ENCODE data around the gene KLHDC9.
"Not testable (repeated sequence)": the region's sequence is repeated elsewhere in the genome, so short reads cannot be mapped to it uniquely, and the experiment has no call there.

The KLHDC9 gene, protein sequence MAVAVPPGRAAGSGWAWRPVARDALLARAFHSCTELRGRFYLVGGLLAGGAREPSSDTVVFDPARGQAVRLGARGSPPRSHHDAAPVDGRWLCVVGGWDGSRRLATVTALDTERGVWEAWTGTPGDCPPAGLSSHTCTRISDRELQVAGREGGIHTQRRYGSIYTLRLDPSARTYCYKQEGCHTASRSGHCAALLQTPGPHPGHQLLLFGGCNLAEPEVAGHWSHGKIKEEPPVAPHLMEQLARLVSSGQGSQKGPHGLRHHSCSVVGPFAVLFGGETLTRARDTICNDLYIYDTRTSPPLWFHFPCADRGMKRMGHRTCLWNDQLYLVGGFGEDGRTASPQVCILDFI

DNA sequence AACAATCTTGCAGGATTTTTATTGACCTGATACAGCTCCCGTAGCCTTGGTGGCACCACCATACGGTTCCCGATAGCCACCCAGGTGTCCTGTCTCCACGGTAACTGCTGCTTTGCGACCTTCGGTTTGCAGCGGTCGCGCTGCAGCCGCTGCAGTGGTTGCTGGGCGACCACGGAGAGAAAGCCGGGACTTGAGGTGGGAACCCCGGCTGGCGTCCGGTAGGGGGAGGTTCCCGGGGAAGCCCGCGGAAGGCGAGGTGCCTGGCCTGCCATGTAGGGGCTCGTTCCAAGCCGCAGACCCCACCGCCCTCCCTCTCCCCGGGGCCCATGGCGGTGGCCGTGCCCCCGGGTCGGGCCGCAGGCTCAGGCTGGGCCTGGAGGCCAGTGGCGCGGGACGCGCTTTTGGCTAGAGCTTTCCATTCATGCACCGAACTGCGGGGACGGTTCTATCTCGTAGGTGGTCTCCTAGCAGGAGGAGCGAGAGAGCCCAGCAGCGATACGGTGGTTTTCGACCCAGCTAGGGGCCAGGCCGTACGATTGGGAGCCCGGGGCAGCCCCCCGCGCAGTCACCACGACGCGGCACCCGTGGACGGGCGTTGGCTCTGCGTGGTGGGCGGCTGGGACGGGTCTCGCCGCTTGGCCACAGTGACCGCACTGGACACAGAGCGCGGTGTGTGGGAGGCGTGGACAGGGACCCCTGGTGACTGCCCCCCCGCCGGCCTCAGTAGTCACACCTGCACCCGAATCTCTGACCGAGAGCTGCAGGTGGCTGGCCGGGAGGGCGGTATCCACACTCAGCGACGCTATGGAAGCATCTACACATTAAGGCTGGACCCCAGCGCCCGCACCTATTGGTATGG lies at the start of gene KLHDC9:
Gene KLHDC9 (plus strand): TSS at position 152 of the 859 bp plus-strand sequence. CDS start 175 bp downstream, at position 327.
- DNase-seq (ENCODE audit: low spot score) = peak; percentile 84

DNA sequence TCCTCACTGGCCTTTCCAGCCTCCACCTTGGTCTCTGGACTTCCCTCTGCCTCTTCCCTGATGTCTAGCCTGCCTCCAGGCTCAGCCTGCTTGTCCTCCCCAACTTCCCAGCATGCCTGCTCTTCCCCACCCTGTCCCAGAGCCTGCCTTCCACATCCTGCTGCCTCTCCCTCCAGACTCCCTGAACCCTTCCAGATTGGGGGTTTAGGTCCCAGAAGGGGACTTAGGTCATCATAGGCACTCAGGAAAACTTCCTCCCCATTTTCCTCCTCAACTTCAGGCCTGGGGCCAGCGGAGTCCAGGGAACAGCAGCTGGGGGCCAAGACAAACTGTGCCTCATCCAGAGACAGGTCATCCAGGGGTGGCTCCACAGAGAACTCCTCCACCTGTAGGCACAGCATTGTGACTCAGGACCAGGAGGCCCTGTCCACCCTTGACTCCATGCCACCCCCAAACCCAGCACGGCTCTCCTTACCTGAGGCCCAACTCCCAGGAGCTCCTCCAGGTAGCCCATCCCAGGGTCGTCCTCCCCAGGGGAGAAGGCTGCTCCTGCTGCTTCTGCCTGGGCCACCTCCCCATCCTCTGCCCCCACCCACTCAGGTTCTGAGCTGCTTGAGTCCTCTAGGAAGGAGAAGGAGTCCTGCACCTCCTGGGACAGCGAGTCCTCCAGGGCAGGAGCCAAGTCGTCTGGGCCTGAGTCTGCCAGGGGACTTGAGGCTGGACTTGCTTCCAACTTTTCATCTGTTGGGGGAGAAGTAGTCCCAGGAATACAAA lies 49.0 kb upstream of the KLHDC9 start:
- DNase-seq (ENCODE audit: low spot score) = no peak

DNA sequence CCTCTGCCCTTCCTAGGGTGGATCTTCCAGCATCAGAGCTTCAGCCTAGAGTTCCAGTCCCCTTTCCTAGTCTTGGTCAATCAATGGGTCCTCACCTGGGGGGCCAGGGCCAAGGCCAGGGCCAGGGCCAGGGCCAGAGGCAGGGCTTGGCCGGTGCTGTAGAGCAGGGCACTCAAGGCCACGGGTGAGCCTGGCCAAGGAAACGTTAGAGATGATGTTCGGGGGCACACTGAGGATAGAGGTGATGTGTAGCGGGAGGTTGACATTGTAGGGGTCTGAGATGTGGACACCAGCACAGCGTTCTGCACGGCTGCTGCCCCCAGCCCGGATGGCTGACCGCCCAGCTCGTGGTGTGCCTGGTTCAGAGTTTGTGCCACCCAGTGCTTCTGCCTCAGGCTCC lies 46.9 kb upstream of the KLHDC9 start:
- DNase-seq (ENCODE audit: low spot score) = no peak

DNA sequence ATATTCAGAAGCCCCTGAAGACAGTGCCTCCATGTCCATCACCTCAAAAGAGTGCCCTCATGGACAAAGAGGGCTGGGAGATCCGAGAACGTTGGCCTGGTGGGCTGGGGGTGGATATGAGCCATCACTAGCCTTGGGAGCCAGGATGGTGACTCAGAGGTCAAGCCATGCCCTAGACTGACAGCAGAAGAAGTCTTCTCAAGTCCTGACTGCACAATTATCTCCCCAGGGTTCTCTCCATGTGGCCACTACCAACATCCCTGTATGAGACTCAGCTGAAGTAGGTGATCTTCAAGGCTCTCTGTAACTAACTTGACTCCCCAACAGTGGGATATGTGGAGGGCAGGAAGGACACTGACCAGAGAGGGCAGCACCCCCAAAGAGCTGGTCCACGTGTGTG lies 45.3 kb upstream of the KLHDC9 start:
- DNase-seq (ENCODE audit: low spot score) = no peak

DNA sequence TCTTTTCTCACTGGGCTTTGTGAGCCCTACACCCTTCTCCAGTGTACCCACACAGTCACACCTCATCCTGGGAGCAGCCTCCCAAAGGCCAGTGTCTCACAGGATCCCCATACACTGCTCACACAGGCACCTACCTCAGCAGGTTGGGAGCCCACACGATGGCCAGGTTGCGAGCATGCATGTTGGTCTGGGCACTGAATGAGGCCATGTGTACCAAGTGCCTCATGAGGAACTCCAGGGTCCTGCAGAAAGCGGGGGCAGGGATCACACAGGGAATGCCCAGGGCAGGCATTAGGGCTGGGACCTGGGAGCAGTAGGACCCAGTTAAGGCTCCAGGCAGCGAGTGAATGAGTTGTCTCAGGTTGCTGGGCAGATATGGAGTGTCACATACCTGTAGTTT lies 43.9 kb upstream of the KLHDC9 start:
- DNase-seq (ENCODE audit: low spot score) = no peak

DNA sequence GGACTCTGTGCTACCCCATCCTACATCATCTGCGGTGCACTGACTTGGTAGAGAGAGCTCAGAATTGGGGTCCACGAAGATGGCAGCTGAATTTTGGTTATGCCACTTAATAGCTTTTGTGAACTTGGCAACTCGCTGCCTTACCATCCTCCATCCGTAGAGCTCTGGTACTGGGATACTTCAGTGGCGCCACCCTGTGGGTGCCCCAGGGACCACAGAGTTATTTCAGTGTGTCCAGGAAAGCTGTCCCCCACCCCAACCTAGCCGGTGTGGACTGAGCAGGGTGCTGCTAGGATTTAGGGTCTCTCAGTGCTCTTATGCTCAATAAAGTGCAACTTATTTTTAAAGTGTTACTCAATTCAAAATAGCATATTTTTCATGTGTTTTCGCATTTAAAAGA lies 43.4 kb upstream of the KLHDC9 start:
- DNase-seq (ENCODE audit: low spot score) = no peak

DNA sequence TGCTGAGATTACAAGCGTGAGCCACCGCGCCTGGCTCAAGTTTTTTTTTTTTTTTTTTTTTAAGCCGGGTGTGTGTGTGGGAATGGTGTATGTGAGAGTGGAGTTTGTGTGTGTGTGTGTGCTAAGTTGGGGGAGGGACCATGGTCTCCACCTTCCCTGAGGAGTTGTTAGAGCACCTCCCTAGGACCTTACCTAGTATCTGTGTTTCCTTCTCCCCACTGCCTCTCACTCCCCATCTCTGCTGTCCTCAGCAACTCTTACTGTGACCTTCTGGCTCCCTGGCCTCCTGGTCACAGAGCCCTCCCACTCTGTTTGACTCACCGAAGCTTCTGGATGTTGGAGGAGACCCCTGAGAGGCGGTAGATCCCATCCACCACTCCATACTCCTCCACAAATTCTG lies 38.9 kb upstream of the KLHDC9 start:
- no peak for DNase-seq (ENCODE audit: low spot score)

DNA sequence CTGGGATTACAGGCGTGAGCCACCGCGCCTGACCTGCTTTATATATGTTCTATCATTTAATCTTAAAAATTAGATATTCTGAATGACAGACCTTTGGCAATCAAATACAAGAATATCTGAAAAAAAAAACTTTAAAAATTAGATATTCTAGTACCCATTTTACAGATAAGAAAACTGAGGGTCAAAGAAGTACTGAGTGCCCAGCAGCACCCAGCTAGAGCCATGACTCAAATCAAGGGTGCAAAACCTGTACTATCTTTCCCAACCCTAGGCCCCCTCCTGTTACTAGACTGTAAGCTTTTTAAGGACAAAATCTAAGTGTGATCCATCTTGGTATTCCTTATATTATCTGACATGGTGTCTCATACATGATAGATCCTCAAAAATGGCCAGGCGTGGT lies 36.7 kb upstream of the KLHDC9 start:
- no peak for DNase-seq (ENCODE audit: low spot score)

DNA sequence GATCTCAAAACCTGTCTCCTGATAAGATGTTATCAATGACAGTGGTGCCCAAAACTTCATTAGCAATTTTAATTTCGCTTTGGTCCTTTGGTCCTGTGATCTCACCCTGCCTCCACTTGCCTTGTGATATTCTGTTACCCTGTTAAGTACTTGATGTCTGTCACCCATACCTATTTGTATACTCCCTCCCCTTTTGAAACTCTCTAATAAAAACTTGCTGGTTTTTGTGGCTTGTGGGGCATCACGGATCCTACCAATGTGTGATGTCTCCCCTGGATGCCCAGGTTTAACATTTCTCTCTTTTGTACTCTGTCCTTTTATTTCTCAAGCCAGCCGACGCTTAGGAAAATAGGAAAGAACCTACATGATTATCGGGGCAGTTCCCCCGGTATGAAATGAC lies 34.2 kb upstream of the KLHDC9 start:
- DNase-seq (ENCODE audit: low spot score) = not testable (repeated sequence)

DNA sequence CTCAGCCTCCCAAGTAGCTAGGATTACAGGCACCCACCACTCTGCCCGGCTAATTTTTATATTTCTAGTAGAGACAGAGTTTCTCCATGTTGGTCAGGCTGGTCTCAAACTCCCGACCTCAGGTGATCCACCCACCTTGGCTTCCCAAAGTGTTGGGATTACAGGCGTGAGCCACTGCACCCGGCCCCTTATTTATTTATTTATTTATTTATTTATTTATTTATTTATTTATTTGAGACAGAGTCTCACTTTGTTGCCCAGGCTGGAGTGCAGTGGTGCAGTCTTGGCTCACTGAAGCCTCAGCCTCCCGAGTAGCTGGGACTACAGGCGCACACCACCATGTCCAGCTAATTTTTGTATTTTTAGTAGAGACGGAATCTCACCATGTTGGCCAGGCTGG lies 32.5 kb upstream of the KLHDC9 start:
- DNase-seq (ENCODE audit: low spot score) = not testable (repeated sequence)

DNA sequence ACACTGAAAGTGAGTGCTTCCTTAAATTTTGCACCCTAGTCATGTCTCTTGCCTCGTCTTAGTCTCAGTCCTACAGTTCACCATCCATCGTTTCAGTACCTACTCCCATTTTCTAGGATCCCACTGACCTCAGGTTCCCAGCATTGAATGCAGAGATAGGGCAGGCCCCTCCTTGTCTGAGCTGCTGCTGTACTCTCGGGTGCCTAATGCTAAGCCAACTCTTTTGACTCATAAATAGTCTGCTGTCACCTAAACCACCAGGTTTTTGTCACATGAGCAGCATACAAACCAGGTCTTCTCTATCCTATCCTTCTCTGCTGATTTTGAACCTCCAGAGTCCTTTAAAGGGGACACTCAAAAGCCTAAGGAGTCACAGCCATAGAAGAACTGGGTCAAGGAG lies 31.5 kb upstream of the KLHDC9 start:
- DNase-seq (ENCODE audit: low spot score) = peak; percentile 45

DNA sequence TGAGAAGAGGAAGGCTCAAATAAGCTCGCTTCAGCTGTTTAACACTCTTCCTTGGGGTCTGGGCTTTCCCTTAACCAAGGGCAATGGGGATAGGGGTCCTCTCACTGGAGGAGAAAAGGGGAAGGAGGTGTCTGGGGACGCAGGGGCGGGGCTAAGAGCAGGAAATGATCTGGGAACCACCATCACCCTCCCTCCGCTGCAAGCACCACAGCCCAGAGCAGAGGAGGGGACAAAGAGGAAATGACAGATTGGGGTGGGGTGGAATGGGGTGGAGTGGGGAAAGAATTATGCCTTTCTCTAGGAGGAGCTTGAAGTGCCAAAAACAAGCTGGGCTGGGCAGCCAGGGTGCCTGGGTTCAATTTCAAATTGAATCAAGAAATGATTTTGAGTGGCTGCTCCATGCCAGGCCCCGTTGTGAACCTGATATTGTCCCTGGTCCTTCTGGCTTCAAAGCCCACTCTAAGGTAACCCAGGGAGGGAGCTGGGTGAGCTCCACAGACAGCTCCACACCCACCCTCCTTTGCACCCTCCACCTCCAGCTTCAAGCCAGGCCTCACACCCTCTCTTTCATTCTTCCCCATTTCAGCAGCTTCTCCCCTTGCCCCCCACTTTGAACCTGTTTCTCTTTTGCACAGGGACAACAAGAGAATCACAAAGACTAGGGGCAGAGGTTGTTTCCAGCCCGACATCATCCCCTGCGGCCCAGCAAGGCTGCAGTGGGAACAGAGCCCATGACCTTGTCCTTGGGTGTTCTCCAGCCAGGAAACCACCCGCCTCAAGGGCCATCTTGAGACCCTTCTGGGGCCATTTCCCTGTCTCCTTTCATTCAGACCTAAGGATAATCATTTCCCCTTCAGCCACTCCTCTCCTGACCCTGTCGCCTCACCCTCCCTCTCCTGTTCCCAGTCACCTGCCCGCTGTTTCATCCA lies 29.6 kb upstream of the KLHDC9 start:
- peak; percentile 88 for DNase-seq (ENCODE audit: low spot score)

DNA sequence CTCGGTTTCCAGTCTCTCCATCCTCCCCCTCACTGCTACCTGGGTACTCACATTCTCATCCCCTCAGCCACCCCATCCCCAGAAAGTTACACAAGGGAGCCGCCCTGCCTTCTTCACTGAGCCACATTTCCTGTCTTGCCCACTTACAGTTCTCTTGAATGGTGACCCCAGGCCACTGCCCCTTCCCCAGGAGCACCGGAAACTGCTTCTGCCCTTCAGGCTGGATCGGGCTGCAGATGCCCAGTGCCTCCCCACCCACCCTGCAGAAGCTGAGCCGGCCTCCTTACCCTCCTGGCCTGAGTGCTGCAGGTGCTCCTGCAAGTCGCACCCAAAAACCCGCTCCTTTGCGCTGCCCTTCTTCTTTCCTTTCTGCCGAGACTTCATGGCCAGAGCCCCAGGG lies 28.9 kb upstream of the KLHDC9 start:
- DNase-seq (ENCODE audit: low spot score) = no peak

DNA sequence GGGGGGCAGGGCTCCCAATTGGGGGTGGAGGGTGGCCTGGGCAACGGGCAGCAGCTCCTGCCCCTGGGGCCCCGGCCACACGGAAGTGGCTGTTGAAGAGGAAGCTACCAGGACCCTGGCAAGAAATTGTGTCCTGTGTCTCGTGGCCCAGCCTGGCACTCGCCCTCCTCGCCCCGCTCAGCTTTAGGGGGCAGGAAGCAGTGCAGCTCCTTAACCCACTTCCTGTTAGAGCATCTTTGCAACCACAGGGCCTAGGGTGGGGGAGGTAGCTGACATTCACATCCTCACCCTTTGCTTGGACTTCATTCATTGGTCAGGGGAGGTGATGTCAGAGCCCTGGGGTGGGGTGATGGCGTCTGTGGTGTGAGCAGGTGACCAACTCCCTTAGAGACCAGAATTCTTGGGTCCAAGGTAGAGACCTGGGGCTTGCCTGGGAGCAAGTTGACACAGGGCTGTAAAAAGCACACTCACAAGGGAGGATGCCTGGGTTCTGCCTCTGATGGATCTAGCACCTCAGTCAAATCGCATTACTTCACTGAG lies 28.4 kb upstream of the KLHDC9 start, which contains the start of gene ARHGAP30:
Gene ARHGAP30 (minus strand): TSS at position 161 of the 540 bp plus-strand sequence. CDS start 267 bp downstream, outside the sequence.
- DNase-seq (ENCODE audit: low spot score) = peak; percentile 96

DNA sequence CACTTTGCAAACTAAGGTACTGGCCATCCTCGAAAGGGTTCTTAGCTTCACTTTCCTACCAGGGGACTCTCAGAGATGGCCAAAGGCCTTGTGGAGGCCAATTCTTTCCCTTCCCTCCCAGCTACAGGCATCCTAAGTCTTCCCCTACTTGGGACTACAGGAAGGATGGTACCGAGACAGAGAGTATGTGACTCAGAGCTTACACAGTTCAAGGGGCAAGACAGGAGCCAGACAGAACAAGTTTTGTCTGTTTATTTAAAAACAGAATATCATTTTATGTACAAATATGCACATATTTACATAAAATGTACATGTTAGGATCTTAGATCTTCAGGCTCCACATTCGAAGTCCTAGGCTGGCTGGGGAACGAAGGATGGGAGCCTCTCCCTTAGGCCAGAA lies 27.4 kb upstream of the KLHDC9 start:
- DNase-seq (ENCODE audit: low spot score) = no peak

DNA sequence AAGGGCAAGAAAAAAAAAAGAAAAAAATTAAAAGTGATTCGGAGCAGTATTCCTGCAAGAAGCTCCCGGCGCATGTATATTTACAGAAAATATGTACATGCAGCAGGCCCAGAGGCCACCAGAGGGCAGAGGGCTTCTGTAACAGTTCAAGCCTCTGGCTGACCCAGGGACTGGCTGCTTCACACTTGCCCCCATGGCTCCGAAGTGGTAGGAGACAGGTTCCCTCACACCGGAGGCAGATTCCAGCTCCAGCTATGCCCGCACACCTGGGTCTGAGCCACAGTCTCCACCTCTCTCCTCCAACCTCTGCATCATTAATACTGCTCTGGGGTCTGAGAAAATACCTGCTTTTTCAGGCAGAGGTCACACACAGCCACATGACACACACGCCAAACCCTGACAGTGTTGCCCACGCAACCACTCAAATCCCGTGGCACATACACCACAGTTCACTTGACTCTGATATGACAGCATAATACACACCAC lies 26.2 kb upstream of the KLHDC9 start:
- DNase-seq (ENCODE audit: low spot score) = peak; percentile 47

DNA sequence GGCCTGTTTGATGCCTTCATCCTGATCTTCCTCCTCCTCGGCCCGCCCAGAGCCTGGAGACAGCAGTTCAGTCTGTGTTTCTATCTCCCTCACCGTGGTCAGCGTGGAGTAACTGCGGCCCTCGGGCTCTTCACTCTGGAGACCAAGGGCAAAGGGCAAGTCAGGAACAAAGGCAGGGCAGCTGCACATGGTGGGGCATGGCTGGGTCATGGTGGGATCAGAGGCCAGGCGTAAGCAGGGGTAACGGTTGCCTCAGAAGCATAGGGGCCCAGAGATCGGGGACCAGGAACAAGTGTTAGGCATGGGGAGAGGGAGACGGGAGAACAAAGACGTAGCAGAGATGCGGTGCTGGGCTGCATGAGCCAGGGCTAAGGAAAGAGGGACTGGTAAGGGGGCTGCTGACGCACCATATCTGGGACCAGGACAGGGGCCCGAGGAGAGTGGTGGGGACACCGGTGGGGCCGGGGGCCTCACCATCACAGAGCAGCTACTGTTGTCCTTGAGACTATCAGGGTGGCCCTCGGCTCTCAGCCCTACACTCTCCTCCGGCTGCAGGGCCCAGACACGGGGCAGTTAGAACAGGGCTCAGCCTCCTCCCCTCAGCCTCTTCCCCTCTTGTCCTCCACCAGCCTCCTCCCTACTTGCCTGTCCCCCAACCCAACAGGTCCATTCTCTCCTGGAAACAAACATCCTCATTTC lies 25.3 kb upstream of the KLHDC9 start:
- DNase-seq (ENCODE audit: low spot score) = no peak

DNA sequence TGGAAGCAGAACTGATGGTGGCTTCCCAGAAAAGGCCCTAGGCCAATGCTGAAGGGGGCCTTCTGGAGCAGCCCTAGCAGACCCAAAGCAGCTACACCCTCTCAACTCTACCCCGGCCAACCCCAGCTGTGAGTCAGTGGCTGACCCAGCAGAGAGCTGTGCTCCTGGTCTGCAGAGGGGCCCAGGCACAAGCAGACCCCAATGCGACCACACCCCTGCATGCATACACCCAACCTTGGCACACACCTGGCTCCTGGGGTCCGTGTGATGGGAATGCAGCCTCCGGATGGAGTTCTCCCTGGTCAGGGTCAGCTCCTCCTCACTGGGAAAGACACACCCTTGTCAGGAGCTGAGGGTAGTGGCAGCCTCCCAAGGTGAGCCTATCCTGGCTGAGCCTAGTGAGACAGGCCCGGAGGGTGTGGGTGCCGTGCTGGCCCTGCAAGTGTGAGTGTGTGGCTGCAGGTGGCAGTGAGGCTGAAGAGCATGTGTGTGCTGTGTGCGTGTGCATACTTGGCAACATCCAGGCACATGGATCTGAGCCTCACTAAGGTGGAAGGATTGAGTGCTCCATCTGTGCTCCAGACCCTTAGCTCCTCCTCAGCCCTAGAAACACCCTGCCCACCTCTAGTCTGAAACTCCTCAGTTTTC lies 24.6 kb upstream of the KLHDC9 start:
- DNase-seq (ENCODE audit: low spot score) = no peak

DNA sequence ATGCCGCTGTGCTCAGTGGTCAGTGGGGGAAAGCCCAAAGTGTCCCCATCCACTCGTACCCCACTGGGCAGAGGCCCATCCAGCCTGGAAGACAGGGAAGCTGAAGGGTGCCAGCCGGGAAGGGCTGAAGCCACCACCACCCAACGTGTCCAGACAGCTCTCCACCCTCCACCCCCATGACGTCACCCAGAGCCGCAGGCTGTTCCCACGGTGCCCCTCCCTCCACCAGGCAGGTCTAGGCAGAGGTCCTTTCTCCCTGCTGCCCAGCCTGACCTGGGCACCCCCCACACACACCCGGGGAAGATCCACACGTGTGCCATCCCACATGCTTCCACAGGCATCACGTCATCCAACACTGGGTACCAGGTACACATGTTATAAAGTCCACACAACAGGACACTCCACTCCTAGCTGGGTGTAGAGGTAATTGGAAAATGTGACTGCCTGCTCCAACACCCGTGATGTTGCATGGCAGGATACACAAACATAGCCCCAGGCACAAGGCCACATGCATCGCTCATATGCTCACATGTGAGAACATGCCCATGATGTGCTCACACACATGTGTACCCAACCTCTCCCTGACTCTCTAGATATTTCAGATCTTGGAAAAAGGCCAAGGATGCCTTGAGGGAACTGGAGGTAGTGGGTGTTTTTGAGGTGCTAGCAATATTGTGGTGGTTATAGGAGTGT lies 23.3 kb upstream of the KLHDC9 start:
- DNase-seq (ENCODE audit: low spot score) = no peak

Data from activated CD4-positive, alpha-beta T cell treated with anti-CD3 and anti-CD28 coated beads, Interleukin-2, Interleukin-4, amounts not matched to agents 100 ng/mL and 50 ng/mL, durations not matched to agents 16 hours and 8 hours (primary cell).